ENCODE measurements around the gene MTMR4.
"Not testable (repeated sequence)": the region's sequence is repeated elsewhere in the genome, so short reads cannot be mapped to it uniquely, and the experiment has no call there.

DNA sequence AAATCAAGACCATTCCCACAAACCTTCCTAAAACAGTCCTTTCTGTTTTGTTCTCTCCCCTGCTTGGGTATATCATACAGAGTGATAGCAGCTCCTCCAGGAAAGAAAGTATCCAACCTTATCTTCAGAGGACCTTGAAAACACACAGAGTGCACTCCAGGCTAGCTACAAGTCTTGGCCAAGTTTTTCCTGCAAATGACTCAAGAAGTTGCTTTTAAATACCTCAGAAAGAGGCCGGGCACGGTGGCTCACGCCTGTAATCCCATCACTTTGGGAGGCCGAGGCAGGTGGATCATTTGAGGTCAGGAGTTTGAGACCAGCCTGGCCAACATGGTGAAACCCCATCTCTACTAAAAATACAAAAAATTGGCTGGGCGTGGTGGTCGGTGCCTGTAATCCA lies 11.3 kb downstream of the MTMR4 start:
- TF ChIP-seq, protein P1, sequence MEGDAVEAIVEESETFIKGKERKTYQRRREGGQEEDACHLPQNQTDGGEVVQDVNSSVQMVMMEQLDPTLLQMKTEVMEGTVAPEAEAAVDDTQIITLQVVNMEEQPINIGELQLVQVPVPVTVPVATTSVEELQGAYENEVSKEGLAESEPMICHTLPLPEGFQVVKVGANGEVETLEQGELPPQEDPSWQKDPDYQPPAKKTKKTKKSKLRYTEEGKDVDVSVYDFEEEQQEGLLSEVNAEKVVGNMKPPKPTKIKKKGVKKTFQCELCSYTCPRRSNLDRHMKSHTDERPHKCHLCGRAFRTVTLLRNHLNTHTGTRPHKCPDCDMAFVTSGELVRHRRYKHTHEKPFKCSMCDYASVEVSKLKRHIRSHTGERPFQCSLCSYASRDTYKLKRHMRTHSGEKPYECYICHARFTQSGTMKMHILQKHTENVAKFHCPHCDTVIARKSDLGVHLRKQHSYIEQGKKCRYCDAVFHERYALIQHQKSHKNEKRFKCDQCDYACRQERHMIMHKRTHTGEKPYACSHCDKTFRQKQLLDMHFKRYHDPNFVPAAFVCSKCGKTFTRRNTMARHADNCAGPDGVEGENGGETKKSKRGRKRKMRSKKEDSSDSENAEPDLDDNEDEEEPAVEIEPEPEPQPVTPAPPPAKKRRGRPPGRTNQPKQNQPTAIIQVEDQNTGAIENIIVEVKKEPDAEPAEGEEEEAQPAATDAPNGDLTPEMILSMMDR (IDR thresholded peaks at IDR 0.05; ENCODE audit: poor library complexity, severe bottlenecking) = not testable (repeated sequence)
- TF ChIP-seq TAF1 (IDR thresholded peaks at IDR 0.05; ENCODE audit: low read depth); EZH2 (IDR thresholded peaks at IDR 0.05; ENCODE audit: borderline replicate concordance, insufficient read depth, low read length, poor library complexity, severe bottlenecking); POLR2AphosphoS5 (IDR thresholded peaks at IDR 0.05): not testable (repeated sequence)

Data from neural cell (in vitro differentiated cells).